CD4-positive, CD25-positive, alpha-beta regulatory T cell (primary cell): Measurements from ENCODE around the gene SMAD7. TPM values are rescaled to one million over a fixed set of nuclear protein-coding genes. Genes with fewer than 3 reads are reported as not detected.
A peak's percentile ranks its signal among the peaks of the same experiment; 100 is the strongest.
"Not testable (repeated sequence)": the region's sequence is repeated elsewhere in the genome, so short reads cannot be mapped to it uniquely, and the experiment has no call there.

Experiments used
- ATAC-seq, 2 donors: fragments of 150-1000 bp; cut with Tn5 transposase; one replicate each; pipeline ENCODE4 v1.10.0; 2021; ENCODE audit warnings: low read depth in 2 of 2, moderate number of reproducible peaks in 2 of 2, moderate library complexity in 1 of 2
- DNase-seq, 3 donors: peaks; one replicate each; pipeline versions ENCODE4 v3.0.0 to v3.0.0-alpha.2; 2012 to 2022; ENCODE audit warnings: mixed read lengths in 1 of 3
- H3K27ac ChIP-seq: one replicate; pipeline ENCODE4 v1.7.0; 2013; ENCODE audit warnings: mild to moderate bottlenecking, low read length; ENCODE audit not compliant: insufficient read depth, poor library complexity, severe bottlenecking
- H3K27me3 ChIP-seq: one replicate; pipeline ENCODE4 v1.7.0; 2013; ENCODE audit warnings: low read length; ENCODE audit not compliant: control insufficient read depth, insufficient read depth
- H3K36me3 ChIP-seq: one replicate; pipeline ENCODE4 v1.7.0; 2013; ENCODE audit warnings: mild to moderate bottlenecking, low read length, moderate library complexity; ENCODE audit not compliant: control insufficient read depth, insufficient read depth
- H3K4me1 ChIP-seq: 2 replicates; pipeline ENCODE4 v1.7.0; 2013; ENCODE audit warnings: mild to moderate bottlenecking, low read length; ENCODE audit not compliant: insufficient read depth, control insufficient read depth, poor library complexity, severe bottlenecking
- H3K4me3 ChIP-seq: one replicate; pipeline ENCODE4 v1.7.0; 2013; ENCODE audit warnings: low read depth, mild to moderate bottlenecking, low read length, moderate library complexity
- H3K9me3 ChIP-seq, 2 experiments: 1 replicate in 1 of 2; 2 replicates in 1 of 2; pipeline ENCODE4 v1.7.0; 2013; ENCODE audit warnings: low read length in 2 of 2, mild to moderate bottlenecking in 1 of 2, moderate library complexity in 1 of 2; ENCODE audit not compliant: control insufficient read depth in 2 of 2
- H3K27ac Mint-ChIP-seq, 3 donors: one replicate each; pipeline ENCODE4 v1.8.0; 2020 to 2022; ENCODE audit warnings: mild to moderate bottlenecking in 3 of 3, mixed read lengths in 3 of 3, moderate library complexity in 2 of 3
- H3K27me3 Mint-ChIP-seq: one replicate; pipeline ENCODE4 v1.8.0; 2022; ENCODE audit warnings: mild to moderate bottlenecking, mixed read lengths
- H3K36me3 Mint-ChIP-seq: one replicate; pipeline ENCODE4 v1.8.0; 2020; ENCODE audit warnings: mixed read lengths
- H3K4me1 Mint-ChIP-seq, 4 donors: one replicate each; pipeline ENCODE4 v1.8.0; 2020 to 2022; ENCODE audit warnings: mixed read lengths in 4 of 4, mild to moderate bottlenecking in 1 of 4
- H3K4me3 Mint-ChIP-seq, 4 donors: one replicate each; pipeline ENCODE4 v1.8.0; 2020 to 2022; ENCODE audit warnings: mild to moderate bottlenecking in 4 of 4, mixed read lengths in 4 of 4, moderate library complexity in 3 of 4
- H3K9me3 Mint-ChIP-seq, 7 donors: one replicate each; pipeline ENCODE4 v1.8.0; 2020 to 2022; ENCODE audit warnings: mixed read lengths in 7 of 7, mild to moderate bottlenecking in 3 of 7, moderate library complexity in 2 of 7
- polyA plus RNA-seq, 4 donors: library from polyadenylated mRNA; unstranded; fragments of 300-500 nt; fragmentation: Illumina TruSeq; gene quantifications; one replicate each; pipeline ENCODE4 v1.2.3, GENCODE V29; 2021
- total RNA-seq: library from RNA; stranded (reverse); gene quantifications from one replicate; pipeline ENCODE4 v1.2.3, GENCODE V29; 2022

SMAD7 gene
- total and polyA plus RNA-seq, 5 donors from 2014 or later = 1.7 to 64.0 (median 7.0) TPM

GRCh38 chr18:48875314-48875941 is 75.3 kb downstream of the SMAD7 start:
- DNase-seq = no peak
- Histone ChIP-seq H3K9me3 (no peaks in the 10 kb centered on the region), H3K27ac (no peak overlapping the region), H3K4me1 (no peaks in the 10 kb centered on the region), H3K36me3 (no peaks in the 10 kb centered on the region), H3K4me3 (no peak overlapping the region), H3K27me3 (no peaks in the 10 kb centered on the region)
- peaks cover 0 to 3% (median 0%) of the 10 kb centered on the region in 7 donors for H3K9me3 Mint-ChIP-seq
- ATAC-seq = no peak
- H3K4me1 Mint-ChIP-seq = peaks cover 0 to 9% (median 0%) of the 10 kb centered on the region in 4 donors
- peak overlapping the region in 2 of 3 donors; percentile 20 to 76 for H3K27ac Mint-ChIP-seq
- H3K36me3 Mint-ChIP-seq = no peaks in the 10 kb centered on the region
- no peak overlapping the region for H3K4me3 Mint-ChIP-seq
- H3K27me3 Mint-ChIP-seq = no peaks in the 10 kb centered on the region

- H3K4me3 Mint-ChIP-seq = no peak overlapping the region
- Histone ChIP-seq H3K4me3 (no peak overlapping the region), H3K4me1 (no peaks in the 10 kb centered on the region), H3K27me3 (no peaks in the 10 kb centered on the region), H3K36me3 (no peaks in the 10 kb centered on the region), H3K27ac (no peak overlapping the region), H3K9me3 (no peaks in the 10 kb centered on the region)
- peaks cover 0 to 5% (median 0%) of the 10 kb centered on the region in 4 donors for H3K4me1 Mint-ChIP-seq
- H3K9me3 Mint-ChIP-seq = no peaks in the 10 kb centered on the region
- H3K27ac Mint-ChIP-seq = peak overlapping the region in 1 of 3 donors; percentile 76
- H3K36me3 Mint-ChIP-seq = no peaks in the 10 kb centered on the region
- ATAC-seq (no peak), DNase-seq (no peak)
- H3K27me3 Mint-ChIP-seq = no peaks in the 10 kb centered on the region
Observed at GRCh38 chr18:48874701-48875162, 76.0 kb downstream of the SMAD7 start.

- Mint-ChIP-seq H3K27ac (no peak overlapping the region), H3K36me3 (no peaks in the 10 kb centered on the region), H3K27me3 (no peaks in the 10 kb centered on the region), H3K9me3 (no peaks in the 10 kb centered on the region), H3K4me3 (no peak overlapping the region), H3K4me1 (peaks cover 0 to 8% (median 0%) of the 10 kb centered on the region in 4 donors)
- no peak for ATAC-seq
- Histone ChIP-seq H3K27me3 (no peaks in the 10 kb centered on the region), H3K4me3 (no peak overlapping the region), H3K27ac (no peak overlapping the region), H3K4me1 (peaks cover 1% of the 10 kb centered on the region), H3K36me3 (no peaks in the 10 kb centered on the region), H3K9me3 (no peaks in the 10 kb centered on the region)
- no peak for DNase-seq
Observed at GRCh38 chr18:48874233-48874632, 76.5 kb downstream of the SMAD7 start.

- H3K4me1 Mint-ChIP-seq = peaks cover 0 to 22% (median 11%) of the 10 kb centered on the region in 4 donors
- H3K36me3 Mint-ChIP-seq = no peaks in the 10 kb centered on the region
- no peak overlapping the region for H3K4me3 Mint-ChIP-seq
- Histone ChIP-seq H3K4me3 (no peak overlapping the region), H3K9me3 (no peaks in the 10 kb centered on the region), H3K27me3 (no peaks in the 10 kb centered on the region), H3K27ac (no peak overlapping the region), H3K36me3 (no peaks in the 10 kb centered on the region), H3K4me1 (peaks cover 17% of the 10 kb centered on the region)
- no peaks in the 10 kb centered on the region for H3K9me3 Mint-ChIP-seq
- peak overlapping the region in 1 of 3 donors; percentile 46 for H3K27ac Mint-ChIP-seq
- no peak for DNase-seq
- H3K27me3 Mint-ChIP-seq = no peaks in the 10 kb centered on the region
- no peak for ATAC-seq
Observed at GRCh38 chr18:48872234-48873145, 78.3 kb downstream of the SMAD7 start.

- H3K36me3 Mint-ChIP-seq = no peaks in the 10 kb centered on the region
- no peaks in the 10 kb centered on the region for H3K27me3 ChIP-seq
- DNase-seq (no peak), ATAC-seq (no peak)
- no peak overlapping the region for H3K4me3 Mint-ChIP-seq
- H3K9me3 Mint-ChIP-seq = no peaks in the 10 kb centered on the region
- H3K27ac ChIP-seq = no peak overlapping the region
- H3K27ac Mint-ChIP-seq = peak overlapping the region in 1 of 3 donors; percentile 45
- H3K27me3 Mint-ChIP-seq = no peaks in the 10 kb centered on the region
- no peaks in the 10 kb centered on the region for H3K36me3 ChIP-seq
- H3K4me3 ChIP-seq = no peak overlapping the region
- H3K4me1 ChIP-seq = peaks cover 17% of the 10 kb centered on the region
- H3K4me1 Mint-ChIP-seq = peaks cover 0 to 22% (median 11%) of the 10 kb centered on the region in 4 donors
- H3K9me3 ChIP-seq = no peaks in the 10 kb centered on the region
Observed at GRCh38 chr18:48871391-48872166, 79.2 kb downstream of the SMAD7 start.

- not testable (repeated sequence) for DNase-seq, H3K36me3 ChIP-seq, H3K9me3 Mint-ChIP-seq, H3K36me3 Mint-ChIP-seq, H3K27ac ChIP-seq, H3K27me3 ChIP-seq, H3K27me3 Mint-ChIP-seq, H3K9me3 ChIP-seq, H3K4me3 Mint-ChIP-seq, ATAC-seq, H3K4me3 ChIP-seq
- peaks cover 0 to 22% (median 11%) of the 10 kb centered on the region in 4 donors for H3K4me1 Mint-ChIP-seq
- H3K27ac Mint-ChIP-seq = peak overlapping the region in 1 of 3 donors; percentile 45
- peaks cover 17% of the 10 kb centered on the region for H3K4me1 ChIP-seq
Observed at GRCh38 chr18:48870926-48871325, 79.8 kb downstream of the SMAD7 start.
